Fibroblast of the conjunctiva (primary cell): ENCODE results near the gene CKAP5.

Experiments used
- DNase-seq: peaks from one replicate; pipeline ENCODE4 v3.0.0-alpha.2; 2010; ENCODE audit warnings: low read depth

The CKAP5 gene

DNA sequence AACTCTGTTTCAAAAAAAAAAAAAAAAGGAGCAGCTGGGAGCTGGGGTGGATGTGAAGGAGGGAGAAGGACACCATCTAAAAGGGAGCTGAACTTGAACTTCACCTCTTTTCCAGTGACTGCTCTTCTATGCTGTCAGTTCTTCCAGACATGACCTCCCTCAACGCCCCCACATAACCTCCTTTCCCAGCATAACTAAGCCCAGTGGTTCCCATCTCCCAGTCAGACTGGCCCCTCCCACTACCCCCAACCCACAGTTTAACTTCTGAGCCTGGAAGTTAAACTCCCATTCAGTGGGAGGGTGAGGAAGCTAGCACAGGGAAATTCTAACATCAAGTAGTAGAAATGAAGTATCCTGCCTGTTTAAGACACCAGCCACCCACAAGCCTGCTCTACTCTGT lies 147.5 kb downstream of the CKAP5 start:
- no peak for DNase-seq

GRCh38 chr11:46697723-46698122 lies 148.4 kb downstream of the CKAP5 start:
- no peak for DNase-seq

- no peak for DNase-seq
These were observed 148.8 kb downstream of the CKAP5 start for GRCh38 chr11:46697303-46697702.

GRCh38 chr11:46696212-46696558 lies 149.9 kb downstream of the CKAP5 start:
- DNase-seq = no peak

DNA sequence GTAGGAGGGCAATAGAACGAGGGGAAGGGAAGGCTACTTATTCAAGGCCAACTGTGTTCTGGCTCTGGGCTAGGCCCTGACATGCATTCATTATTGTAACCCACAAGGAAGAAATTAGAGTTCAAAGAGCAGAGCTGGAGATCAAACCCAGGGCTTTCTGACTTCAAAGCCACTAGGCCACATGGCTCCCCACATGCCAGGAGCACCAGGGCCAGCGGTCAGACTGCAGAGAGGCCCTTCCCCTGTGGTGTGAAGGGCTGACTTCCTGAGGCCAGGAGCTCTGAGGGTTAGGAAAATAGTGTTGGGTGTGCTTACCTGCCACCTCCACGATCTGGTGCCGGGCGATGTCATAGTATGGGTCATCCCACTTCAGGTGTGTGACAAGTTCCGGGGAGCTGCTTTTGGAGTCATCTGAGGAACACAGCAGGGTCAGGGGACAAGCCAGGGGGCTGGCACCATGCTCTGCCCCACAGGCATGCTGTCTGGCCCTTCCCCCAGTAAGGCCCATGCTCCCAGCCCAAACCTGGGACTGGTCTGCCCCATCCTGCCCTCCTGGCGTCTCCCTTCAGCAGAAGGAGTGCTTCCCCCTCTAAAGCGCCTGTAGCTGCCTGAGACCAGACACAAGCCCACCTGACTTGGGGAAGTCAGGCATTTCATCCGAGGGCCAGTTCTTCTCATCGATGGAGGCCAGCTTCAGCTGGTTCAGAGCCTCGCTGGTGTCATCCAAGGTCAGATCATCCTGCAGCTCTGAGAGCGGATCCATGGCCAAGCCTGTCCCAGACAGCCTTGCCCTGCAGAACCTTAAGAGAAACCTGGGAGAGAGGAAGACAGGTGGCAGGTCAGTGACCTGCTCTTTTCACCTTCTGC lies 150.5 kb downstream of the CKAP5 start:
- no peak for DNase-seq

GRCh38 chr11:46694607-46695006 lies 151.5 kb downstream of the CKAP5 start:
- DNase-seq = no peak

DNA sequence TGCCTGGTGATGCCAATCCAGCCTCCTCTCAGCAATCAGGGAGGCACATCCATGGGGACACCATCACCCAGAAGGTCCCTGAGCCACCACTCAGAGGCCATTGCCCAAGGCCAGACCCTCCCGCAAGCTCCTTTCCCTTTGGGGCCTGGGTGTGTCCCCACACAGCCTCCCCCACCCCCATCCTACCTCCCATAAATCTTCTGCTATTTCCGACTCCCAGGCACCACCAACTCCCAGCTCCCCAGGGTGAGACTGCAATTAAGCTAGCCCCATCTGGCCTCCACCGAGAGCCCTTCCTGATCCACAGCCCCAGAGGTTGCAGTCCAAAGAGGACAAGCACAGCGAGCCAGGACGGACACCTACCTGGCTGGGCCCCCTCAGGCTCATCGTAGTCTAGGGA lies 152.0 kb downstream of the CKAP5 start:
- no peak for DNase-seq

DNA sequence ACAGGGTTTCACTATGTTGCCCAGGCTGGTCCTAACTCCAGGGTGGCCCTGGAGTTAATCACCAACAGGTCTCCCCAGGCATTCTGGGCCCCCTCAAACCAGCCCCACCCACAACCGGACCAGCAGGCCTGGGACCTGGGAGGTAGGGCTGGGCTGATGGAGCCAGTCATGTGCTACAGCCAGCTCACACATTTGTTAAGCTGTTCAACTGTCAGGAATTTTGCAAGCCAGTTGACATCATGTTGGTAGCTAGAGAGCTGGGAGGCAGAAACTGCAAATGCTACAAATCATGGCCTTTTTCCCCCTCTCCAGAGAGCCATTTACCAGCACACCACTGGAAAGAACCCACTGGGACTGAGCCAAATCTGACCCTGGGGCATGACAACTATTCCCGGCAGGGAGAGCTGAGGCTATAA lies 152.5 kb downstream of the CKAP5 start:
- no peak for DNase-seq
